NCI-H1048 (cell line): ENCODE measurements around the gene GARIN1A.
"Not testable (repeated sequence)": the region's sequence is repeated elsewhere in the genome, so short reads cannot be mapped to it uniquely, and the experiment has no call there.

ENCODE experiments used
- DNase-seq: peaks from one replicate; lab custom pipeline; 2025; lab: John Stamatoyannopoulos, UW

GARIN1A gene

GRCh38 chr7:128683738-128684137 is 11.6 kb downstream of the GARIN1A start:
- DNase-seq, result not testable (repeated sequence)

GRCh38 chr7:128687131-128687530 is 15.0 kb downstream of the GARIN1A start:
- DNase-seq, result no peak

- no peak for DNase-seq
These were observed 16.4 kb downstream of the GARIN1A start for GRCh38 chr7:128688492-128688891.

- not testable (repeated sequence) for DNase-seq
These were observed 17.3 kb downstream of the GARIN1A start for GRCh38 chr7:128689161-128689935.

GRCh38 chr7:128691227-128691626 is 19.1 kb downstream of the GARIN1A start:
- no peak for DNase-seq

GRCh38 chr7:128692623-128693270 is 20.7 kb downstream of the GARIN1A start:
- no peak for DNase-seq

GRCh38 chr7:128693373-128694015 is 21.4 kb downstream of the GARIN1A start:
- DNase-seq, result no peak

GRCh38 chr7:128694738-128695137 is 22.6 kb downstream of the GARIN1A start:
- DNase-seq, result no peak

GRCh38 chr7:128697302-128697905 is 25.3 kb downstream of the GARIN1A start:
- DNase-seq, result no peak

- DNase-seq, result no peak
These were observed 27.2 kb downstream of the GARIN1A start for GRCh38 chr7:128699196-128699712.

- DNase-seq, result no peak
These were observed 27.8 kb downstream of the GARIN1A start for GRCh38 chr7:128699895-128700294.

- DNase-seq, result no peak
These were observed 29.1 kb downstream of the GARIN1A start for GRCh38 chr7:128701062-128701785.

- no peak for DNase-seq
These were observed 31.6 kb downstream of the GARIN1A start for GRCh38 chr7:128703609-128704241.

GRCh38 chr7:128705891-128706333 is 33.8 kb downstream of the GARIN1A start:
- DNase-seq, result no peak

- DNase-seq, result no peak
These were observed 35.7 kb downstream of the GARIN1A start for GRCh38 chr7:128707752-128708151.

GRCh38 chr7:128708235-128708634 is 36.1 kb downstream of the GARIN1A start:
- no peak for DNase-seq

GRCh38 chr7:128708824-128709223 is 36.7 kb downstream of the GARIN1A start:
- DNase-seq, result no peak

GRCh38 chr7:128710481-128710880 is 38.4 kb downstream of the GARIN1A start:
- DNase-seq, result no peak

- DNase-seq, result no peak
These were observed 41.7 kb downstream of the GARIN1A start for GRCh38 chr7:128713794-128714193.

GRCh38 chr7:128714701-128715495 is 42.8 kb downstream of the GARIN1A start:
- no peak for DNase-seq
